GM23338 (cell line): ENCODE data around the gene WDR45B. TPM values are rescaled to one million over a fixed set of nuclear protein-coding genes. Genes with fewer than 3 reads are reported as not detected.

Experiments
- ATAC-seq: fragments of 200-7000 bp; cut with Tn5 transposase; 3 replicates; pipeline ENCODE4 v1.9.1; 2020
- DNase-seq: peaks from one replicate; pipeline ENCODE4 v3.0.0-alpha.2; 2015; ENCODE audit warnings: low spot score
- H2AFZ ChIP-seq: fragments of 200-600 bp; sonication (generic); 2 replicates; pipeline ENCODE4 v1.8.0; 2016; ENCODE audit warnings: antibody characterized with exemption, mild to moderate bottlenecking, moderate library complexity
- H3F3A ChIP-seq: fragments of 200-600 bp; sonication (generic); replicated peaks from 2 replicates; pipeline ENCODE4 v1.8.0; 2017; ENCODE audit warnings: antibody characterized with exemption, mixed run types, low read depth
- H3K27ac ChIP-seq: fragments of 200-600 bp; sonication (generic); 2 replicates; pipeline ENCODE4 v1.6.1; 2016; ENCODE audit warnings: low read depth
- H3K27me3 ChIP-seq: fragments of 200-600 bp; sonication (generic); 2 replicates; pipeline ENCODE4 v1.8.0; 2016; ENCODE audit warnings: mild to moderate bottlenecking, mixed run types, moderate library complexity; ENCODE audit not compliant: insufficient read depth
- H3K36me3 ChIP-seq: fragments of 200-600 bp; sonication (generic); 2 replicates; pipeline ENCODE4 v1.8.0; 2016; ENCODE audit warnings: mild to moderate bottlenecking; ENCODE audit not compliant: insufficient read depth
- H3K4me1 ChIP-seq: fragments of 200-600 bp; sonication (generic); 2 replicates; pipeline ENCODE4 v1.8.0; 2016; ENCODE audit warnings: mild to moderate bottlenecking, moderate library complexity; ENCODE audit not compliant: insufficient read depth
- H3K4me2 ChIP-seq: fragments of 200-600 bp; sonication (generic); 2 replicates; pipeline ENCODE4 v1.7.1; 2017; ENCODE audit warnings: mixed run types
- H3K4me3 ChIP-seq: fragments of 200-600 bp; sonication (generic); 2 replicates; pipeline ENCODE4 v1.6.1; 2016; ENCODE audit warnings: mixed run types
- H3K79me2 ChIP-seq: fragments of 200-600 bp; sonication (generic); replicated peaks from 2 replicates; pipeline ENCODE4 v1.8.0; 2017; ENCODE audit warnings: mild to moderate bottlenecking; ENCODE audit not compliant: insufficient read depth
- H3K9me2 ChIP-seq: fragments of 200-600 bp; sonication (generic); 2 replicates; pipeline ENCODE4 v1.8.0; 2017; ENCODE audit not compliant: insufficient read depth
- H4K20me1 ChIP-seq: fragments of 200-600 bp; sonication (generic); replicated peaks from 2 replicates; pipeline ENCODE4 v1.8.0; 2017; ENCODE audit warnings: mild to moderate bottlenecking; ENCODE audit not compliant: insufficient read depth
- H3K27ac Mint-ChIP-seq: 2 replicates; pipeline ENCODE4 v1.8.0; 2020; ENCODE audit warnings: inconsistent platforms, mild to moderate bottlenecking, moderate library complexity, mixed read lengths
- H3K27me3 Mint-ChIP-seq: 3 replicates; pipeline ENCODE4 v1.8.0; 2022; ENCODE audit warnings: low read depth, mild to moderate bottlenecking, moderate library complexity, mixed read lengths, inconsistent platforms; ENCODE audit not compliant: insufficient read depth, poor library complexity
- H3K36me3 Mint-ChIP-seq: 3 replicates; pipeline ENCODE4 v1.8.0; 2021; ENCODE audit warnings: low read depth, mild to moderate bottlenecking, inconsistent platforms, moderate library complexity, mixed read lengths
- H3K4me1 Mint-ChIP-seq: 3 replicates; pipeline ENCODE4 v1.8.0; 2020; ENCODE audit warnings: mild to moderate bottlenecking, inconsistent platforms, mixed read lengths
- H3K4me3 Mint-ChIP-seq: 3 replicates; pipeline ENCODE4 v1.8.0; 2021; ENCODE audit warnings: moderate library complexity, mild to moderate bottlenecking, inconsistent platforms, mixed read lengths
- H3K9me3 Mint-ChIP-seq: 3 replicates; pipeline ENCODE4 v1.8.0; 2020; ENCODE audit warnings: moderate library complexity, mild to moderate bottlenecking, inconsistent platforms, mixed read lengths
- CREB1 ChIP-seq: fragments of 250-450 bp; sonication (Bioruptor Pico); IDR thresholded peaks from 2 replicates; pipeline ENCODE4 v1.5.0; 2020; ENCODE audit warnings: low read depth, mild to moderate bottlenecking, moderate library complexity
- EZH2 ChIP-seq: fragments of 200-600 bp; sonication (generic); IDR thresholded peaks from one replicate; pipeline ENCODE4 v1.8.0; 2017; ENCODE audit warnings: antibody characterized with exemption, mild to moderate bottlenecking, low read depth; ENCODE audit not compliant: unreplicated experiment
- EZH2phosphoT487 ChIP-seq: fragments of 200-600 bp; sonication (generic); IDR thresholded peaks from one replicate; pipeline ENCODE4 v1.8.1; 2018; ENCODE audit warnings: antibody characterized with exemption; ENCODE audit not compliant: unreplicated experiment
- STAT1 ChIP-seq: IDR thresholded peaks from one replicate; pipeline ENCODE4 v1.6.1; 2016; ENCODE audit warnings: antibody characterized with exemption; ENCODE audit not compliant: unreplicated experiment
- ZNF114 ChIP-seq: fragments of 250-450 bp; sonication (Bioruptor Pico); IDR thresholded peaks from 2 replicates; pipeline ENCODE4 v1.5.0; 2020; ENCODE audit warnings: mild to moderate bottlenecking, moderate library complexity
- polyA plus RNA-seq: library from polyadenylated mRNA; unstranded; fragments of >200 nt; fragmentation: Nextera tagmentation; extraction: Ambion mirVana; gene quantifications from 2 replicates; pipeline ENCODE4 v1.2.1, GENCODE V29; 2016
- total RNA-seq: library from RNA; depleted of rRNA; stranded (reverse); fragments of >200 nt; shearing (Covaris generic); gene quantifications from 2 replicates; pipeline ENCODE4 v1.2.3, GENCODE V29; 2014
- TF ChIP-seq, protein P1 (sequence below): fragments of 250-450 bp; sonication (Bioruptor Pico); IDR thresholded peaks from 2 replicates; pipeline ENCODE4 v1.5.0; 2020; ENCODE audit warnings: mild to moderate bottlenecking, moderate library complexity
- TF ChIP-seq, protein P2 (sequence below), 2 experiments: fragments of 200-600 bp in 1 of 2; sonication (generic) in 1 of 2; conservative IDR thresholded peaks; 2 replicates each; pipeline versions ENCODE4 v1.5.1 to v1.6.1; 2016 to 2017; ENCODE audit warnings: antibody characterized with exemption in 2 of 2, low read depth in 2 of 2, mild to moderate bottlenecking in 2 of 2, moderate library complexity in 1 of 2

Gene WDR45B
- total and polyA plus RNA-seq, 2 experiments from 2014 or later = 69.4 to 96.4 TPM

DNA sequence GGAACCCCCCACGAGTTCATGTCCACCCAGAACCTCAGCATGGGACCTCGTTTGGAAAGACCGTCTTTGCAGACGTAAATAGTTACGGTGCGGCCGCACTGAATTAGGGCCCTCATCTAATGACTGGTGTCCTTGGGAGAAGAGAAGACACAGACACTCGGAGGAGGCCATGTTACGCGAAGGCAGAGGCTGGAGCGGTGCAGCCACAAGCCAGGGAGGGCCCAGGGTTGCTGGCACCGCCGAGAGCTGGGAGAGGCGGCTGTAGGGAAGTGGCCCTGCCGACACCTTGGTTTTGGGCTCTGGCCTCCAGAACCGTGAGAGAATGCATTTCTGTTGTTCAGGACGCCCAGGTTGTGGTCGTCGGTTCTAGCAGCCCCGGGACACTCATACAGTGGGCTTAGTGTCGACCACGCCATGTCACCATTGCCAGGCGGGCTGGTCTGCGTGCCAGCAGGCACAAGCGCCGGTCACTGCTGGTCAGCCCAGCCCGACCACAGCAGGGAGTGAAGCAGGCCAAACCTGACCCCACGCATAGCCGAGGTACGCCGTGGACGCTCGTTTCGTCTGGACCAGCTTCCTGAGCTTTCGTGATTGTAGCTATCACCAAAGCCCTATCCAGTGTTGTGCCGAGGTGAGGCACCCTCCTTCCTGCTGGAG is 10.7 kb upstream of the WDR45B start (continued):
- TF ChIP-seq, protein P1, sequence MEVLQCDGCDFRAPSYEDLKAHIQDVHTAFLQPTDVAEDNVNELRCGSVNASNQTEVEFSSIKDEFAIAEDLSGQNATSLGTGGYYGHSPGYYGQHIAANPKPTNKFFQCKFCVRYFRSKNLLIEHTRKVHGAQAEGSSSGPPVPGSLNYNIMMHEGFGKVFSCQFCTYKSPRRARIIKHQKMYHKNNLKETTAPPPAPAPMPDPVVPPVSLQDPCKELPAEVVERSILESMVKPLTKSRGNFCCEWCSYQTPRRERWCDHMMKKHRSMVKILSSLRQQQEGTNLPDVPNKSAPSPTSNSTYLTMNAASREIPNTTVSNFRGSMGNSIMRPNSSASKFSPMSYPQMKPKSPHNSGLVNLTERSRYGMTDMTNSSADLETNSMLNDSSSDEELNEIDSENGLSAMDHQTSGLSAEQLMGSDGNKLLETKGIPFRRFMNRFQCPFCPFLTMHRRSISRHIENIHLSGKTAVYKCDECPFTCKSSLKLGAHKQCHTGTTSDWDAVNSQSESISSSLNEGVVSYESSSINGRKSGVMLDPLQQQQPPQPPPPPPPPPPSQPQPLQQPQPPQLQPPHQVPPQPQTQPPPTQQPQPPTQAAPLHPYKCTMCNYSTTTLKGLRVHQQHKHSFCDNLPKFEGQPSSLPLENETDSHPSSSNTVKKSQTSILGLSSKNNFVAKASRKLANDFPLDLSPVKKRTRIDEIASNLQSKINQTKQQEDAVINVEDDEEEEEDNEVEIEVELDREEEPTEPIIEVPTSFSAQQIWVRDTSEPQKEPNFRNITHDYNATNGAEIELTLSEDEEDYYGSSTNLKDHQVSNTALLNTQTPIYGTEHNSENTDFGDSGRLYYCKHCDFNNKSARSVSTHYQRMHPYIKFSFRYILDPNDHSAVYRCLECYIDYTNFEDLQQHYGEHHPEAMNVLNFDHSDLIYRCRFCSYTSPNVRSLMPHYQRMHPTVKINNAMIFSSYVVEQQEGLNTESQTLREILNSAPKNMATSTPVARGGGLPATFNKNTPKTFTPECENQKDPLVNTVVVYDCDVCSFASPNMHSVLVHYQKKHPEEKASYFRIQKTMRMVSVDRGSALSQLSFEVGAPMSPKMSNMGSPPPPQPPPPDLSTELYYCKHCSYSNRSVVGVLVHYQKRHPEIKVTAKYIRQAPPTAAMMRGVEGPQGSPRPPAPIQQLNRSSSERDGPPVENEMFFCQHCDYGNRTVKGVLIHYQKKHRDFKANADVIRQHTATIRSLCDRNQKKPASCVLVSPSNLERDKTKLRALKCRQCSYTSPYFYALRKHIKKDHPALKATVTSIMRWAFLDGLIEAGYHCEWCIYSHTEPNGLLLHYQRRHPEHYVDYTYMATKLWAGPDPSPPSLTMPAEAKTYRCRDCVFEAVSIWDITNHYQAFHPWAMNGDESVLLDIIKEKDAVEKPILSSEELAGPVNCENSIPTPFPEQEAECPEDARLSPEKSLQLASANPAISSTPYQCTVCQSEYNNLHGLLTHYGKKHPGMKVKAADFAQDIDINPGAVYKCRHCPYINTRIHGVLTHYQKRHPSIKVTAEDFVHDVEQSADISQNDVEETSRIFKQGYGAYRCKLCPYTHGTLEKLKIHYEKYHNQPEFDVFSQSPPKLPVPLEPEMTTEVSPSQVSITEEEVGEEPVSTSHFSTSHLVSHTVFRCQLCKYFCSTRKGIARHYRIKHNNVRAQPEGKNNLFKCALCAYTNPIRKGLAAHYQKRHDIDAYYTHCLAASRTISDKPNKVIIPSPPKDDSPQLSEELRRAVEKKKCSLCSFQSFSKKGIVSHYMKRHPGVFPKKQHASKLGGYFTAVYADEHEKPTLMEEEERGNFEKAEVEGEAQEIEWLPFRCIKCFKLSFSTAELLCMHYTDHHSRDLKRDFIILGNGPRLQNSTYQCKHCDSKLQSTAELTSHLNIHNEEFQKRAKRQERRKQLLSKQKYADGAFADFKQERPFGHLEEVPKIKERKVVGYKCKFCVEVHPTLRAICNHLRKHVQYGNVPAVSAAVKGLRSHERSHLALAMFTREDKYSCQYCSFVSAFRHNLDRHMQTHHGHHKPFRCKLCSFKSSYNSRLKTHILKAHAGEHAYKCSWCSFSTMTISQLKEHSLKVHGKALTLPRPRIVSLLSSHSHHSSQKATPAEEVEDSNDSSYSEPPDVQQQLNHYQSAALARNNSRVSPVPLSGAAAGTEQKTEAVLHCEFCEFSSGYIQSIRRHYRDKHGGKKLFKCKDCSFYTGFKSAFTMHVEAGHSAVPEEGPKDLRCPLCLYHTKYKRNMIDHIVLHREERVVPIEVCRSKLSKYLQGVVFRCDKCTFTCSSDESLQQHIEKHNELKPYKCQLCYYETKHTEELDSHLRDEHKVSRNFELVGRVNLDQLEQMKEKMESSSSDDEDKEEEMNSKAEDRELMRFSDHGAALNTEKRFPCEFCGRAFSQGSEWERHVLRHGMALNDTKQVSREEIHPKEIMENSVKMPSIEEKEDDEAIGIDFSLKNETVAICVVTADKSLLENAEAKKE (CRISPR knock-in tag) = no peak
- TF ChIP-seq, protein P2, sequence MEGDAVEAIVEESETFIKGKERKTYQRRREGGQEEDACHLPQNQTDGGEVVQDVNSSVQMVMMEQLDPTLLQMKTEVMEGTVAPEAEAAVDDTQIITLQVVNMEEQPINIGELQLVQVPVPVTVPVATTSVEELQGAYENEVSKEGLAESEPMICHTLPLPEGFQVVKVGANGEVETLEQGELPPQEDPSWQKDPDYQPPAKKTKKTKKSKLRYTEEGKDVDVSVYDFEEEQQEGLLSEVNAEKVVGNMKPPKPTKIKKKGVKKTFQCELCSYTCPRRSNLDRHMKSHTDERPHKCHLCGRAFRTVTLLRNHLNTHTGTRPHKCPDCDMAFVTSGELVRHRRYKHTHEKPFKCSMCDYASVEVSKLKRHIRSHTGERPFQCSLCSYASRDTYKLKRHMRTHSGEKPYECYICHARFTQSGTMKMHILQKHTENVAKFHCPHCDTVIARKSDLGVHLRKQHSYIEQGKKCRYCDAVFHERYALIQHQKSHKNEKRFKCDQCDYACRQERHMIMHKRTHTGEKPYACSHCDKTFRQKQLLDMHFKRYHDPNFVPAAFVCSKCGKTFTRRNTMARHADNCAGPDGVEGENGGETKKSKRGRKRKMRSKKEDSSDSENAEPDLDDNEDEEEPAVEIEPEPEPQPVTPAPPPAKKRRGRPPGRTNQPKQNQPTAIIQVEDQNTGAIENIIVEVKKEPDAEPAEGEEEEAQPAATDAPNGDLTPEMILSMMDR (conservative IDR thresholded peaks at IDR 0.05; ENCODE audit: low read depth in 2 of 2) = no peak

DNA sequence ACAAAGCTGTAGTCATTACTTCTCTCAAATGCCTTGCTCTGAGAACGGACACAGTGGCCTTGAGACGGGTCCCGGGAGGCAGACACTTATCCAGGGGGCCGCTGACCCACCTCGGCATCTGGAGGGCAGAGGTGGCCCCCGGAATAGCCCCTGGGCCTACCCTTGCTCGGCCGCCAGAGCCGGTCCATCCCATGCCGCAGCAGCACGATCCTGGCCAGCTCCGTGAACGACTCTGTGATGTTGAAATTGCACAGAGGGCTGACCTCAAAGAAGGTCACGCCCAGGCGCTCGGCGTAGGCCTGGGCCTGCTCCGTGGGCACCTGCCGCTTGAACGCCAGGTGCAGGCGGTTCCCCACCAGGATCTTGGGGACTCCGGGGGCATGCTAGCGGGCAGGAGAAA is 10.1 kb upstream of the WDR45B start:
- ATAC-seq (no peak), DNase-seq (no peak)
- no peaks in the 10 kb centered on the region for H3K79me2 ChIP-seq
- Mint-ChIP-seq H3K27ac (no peak overlapping the region), H3K4me1 (no peaks in the 10 kb centered on the region), H3K9me3 (peaks cover 5% of the 10 kb centered on the region; the same call in 1 of the 3 replicates), H3K4me3 (no peak overlapping the region), H3K36me3 (no peaks in the 10 kb centered on the region; the same call in 2 of the 3 replicates), H3K27me3 (peaks cover 7% of the 10 kb centered on the region)
- no peak overlapping the region for H3K27ac ChIP-seq
- H4K20me1 ChIP-seq = no peaks in the 10 kb centered on the region
- H2AFZ ChIP-seq = no peak overlapping the region
- H3F3A ChIP-seq = no peaks in the 10 kb centered on the region
- H3K4me3 ChIP-seq = no peak overlapping the region
- H3K36me3 ChIP-seq = no peaks in the 10 kb centered on the region
- H3K27me3 ChIP-seq = no peaks in the 10 kb centered on the region
- H3K4me2 ChIP-seq = no peak overlapping the region
- H3K9me2 ChIP-seq = no peaks in the 10 kb centered on the region
- no peaks in the 10 kb centered on the region for H3K4me1 ChIP-seq
- TF ChIP-seq EZH2 (no peak), EZH2phosphoT487 (no peak), ZNF114 (CRISPR knock-in tag) (no peak), CREB1 (no peak), STAT1 (no peak)
- TF ChIP-seq, protein P1 (CRISPR knock-in tag) = no peak
